H9 (cell line): ENCODE data around the gene MYLK. TPM values are rescaled to one million over a fixed set of nuclear protein-coding genes. Genes with fewer than 3 reads are reported as not detected.

Experiments used
- DNase-seq: peaks from one replicate; pipeline ENCODE4 v3.0.0-alpha.2; 2017
- H2AFZ ChIP-seq: one replicate; pipeline ENCODE4 v1.6.1; 2013; ENCODE audit warnings: mild to moderate bottlenecking, low read length, control low read depth, moderate library complexity
- H2AK5ac ChIP-seq: 2 replicates; pipeline ENCODE4 v1.6.1; 2013; ENCODE audit warnings: low read length, control low read depth, mixed read lengths; ENCODE audit not compliant: insufficient read length
- H2BK120ac ChIP-seq: one replicate; pipeline ENCODE4 v1.6.1; 2013; ENCODE audit warnings: low read depth, mild to moderate bottlenecking, low read length, control low read depth, inconsistent platforms; ENCODE audit not compliant: poor library complexity, severe bottlenecking
- H2BK12ac ChIP-seq: 2 replicates; pipeline ENCODE4 v1.6.1; 2013; ENCODE audit warnings: low read length, control low read depth, mixed read lengths, low read depth; ENCODE audit not compliant: insufficient read length
- H2BK15ac ChIP-seq: 2 replicates; pipeline ENCODE4 v1.6.1; 2013; ENCODE audit warnings: low read depth, low read length, control low read depth
- H2BK20ac ChIP-seq: one replicate; pipeline ENCODE4 v1.6.1; 2013; ENCODE audit warnings: low read depth, mild to moderate bottlenecking, low read length, control low read depth, inconsistent platforms; ENCODE audit not compliant: poor library complexity, severe bottlenecking
- H2BK5ac ChIP-seq: 2 replicates; pipeline ENCODE4 v1.6.1; 2013; ENCODE audit warnings: low read length, control low read depth, mixed read lengths; ENCODE audit not compliant: insufficient read length
- H3K14ac ChIP-seq: 2 replicates; pipeline ENCODE4 v1.6.1; 2013; ENCODE audit warnings: low read length, control low read depth; ENCODE audit not compliant: insufficient read depth
- H3K18ac ChIP-seq: 2 replicates; pipeline ENCODE4 v1.6.1; 2013; ENCODE audit warnings: low read depth, mild to moderate bottlenecking, mixed read lengths, low read length, control low read depth; ENCODE audit not compliant: insufficient read length
- H3K23ac ChIP-seq: 2 replicates; pipeline ENCODE4 v1.6.1; 2013; ENCODE audit warnings: low read length, control low read depth, mixed read lengths, low read depth; ENCODE audit not compliant: insufficient read length
- H3K23me2 ChIP-seq: 2 replicates; pipeline ENCODE4 v1.6.1; 2013; ENCODE audit warnings: low read depth, mild to moderate bottlenecking, mixed read lengths, low read length, control low read depth; ENCODE audit not compliant: insufficient read length, poor library complexity, severe bottlenecking
- H3K27ac ChIP-seq: 2 replicates; pipeline ENCODE4 v1.5.1; 2013; ENCODE audit warnings: low read length, control low read depth, mixed read lengths, low read depth; ENCODE audit not compliant: insufficient read length
- H3K27me3 ChIP-seq: 2 replicates; pipeline ENCODE4 v1.6.1; 2013; ENCODE audit warnings: low read length, control low read depth, inconsistent platforms; ENCODE audit not compliant: insufficient read depth
- H3K4ac ChIP-seq: 2 replicates; pipeline ENCODE4 v1.6.1; 2013; ENCODE audit warnings: low read depth, mild to moderate bottlenecking, control low read depth, inconsistent platforms, low read length, moderate library complexity
- H3K4me1 ChIP-seq: 2 replicates; pipeline ENCODE4 v1.6.1; 2013; ENCODE audit warnings: low read length, control low read depth, inconsistent platforms; ENCODE audit not compliant: insufficient read depth
- H3K4me2 ChIP-seq: 2 replicates; pipeline ENCODE4 v1.6.1; 2013; ENCODE audit warnings: low read length, control low read depth, mixed read lengths; ENCODE audit not compliant: insufficient read length, insufficient read depth
- H3K56ac ChIP-seq: 2 replicates; pipeline ENCODE4 v1.6.1; 2013; ENCODE audit warnings: low read depth, mild to moderate bottlenecking, mixed read lengths, low read length, control low read depth; ENCODE audit not compliant: insufficient read length
- H3K79me1 ChIP-seq: 2 replicates; pipeline ENCODE4 v1.6.1; 2013; ENCODE audit warnings: low read depth, mild to moderate bottlenecking, moderate library complexity, low read length, control low read depth, inconsistent platforms; ENCODE audit not compliant: insufficient read depth, poor library complexity, severe bottlenecking
- H3K79me2 ChIP-seq: 2 replicates; pipeline ENCODE4 v1.6.1; 2013; ENCODE audit warnings: low read length, control low read depth, inconsistent platforms; ENCODE audit not compliant: insufficient read depth
- H3K9ac ChIP-seq: 2 replicates; pipeline ENCODE4 v1.6.1; 2013; ENCODE audit warnings: low read length, control low read depth, mixed read lengths; ENCODE audit not compliant: insufficient read length; ENCODE audit errors: extremely low read depth
- H3K9me3 ChIP-seq: one replicate; pipeline ENCODE4 v1.6.1; 2013; ENCODE audit warnings: low read depth, low read length, inconsistent platforms; ENCODE audit not compliant: control insufficient read depth
- H3T11ph ChIP-seq: one replicate; pipeline ENCODE4 v1.6.1; 2013; ENCODE audit warnings: mild to moderate bottlenecking, low read length, control low read depth, inconsistent platforms
- H4K20me1 ChIP-seq: one replicate; pipeline ENCODE4 v1.6.1; 2013; ENCODE audit not compliant: control insufficient read depth, insufficient read length, insufficient read depth
- H4K5ac ChIP-seq: 2 replicates; pipeline ENCODE4 v1.6.1; 2013; ENCODE audit warnings: low read depth, mild to moderate bottlenecking, mixed read lengths, low read length, control low read depth; ENCODE audit not compliant: insufficient read length
- H4K8ac ChIP-seq: replicated peaks from 2 replicates; pipeline ENCODE4 v1.6.1; 2013; ENCODE audit warnings: low read length, control low read depth, mixed read lengths, low read depth; ENCODE audit not compliant: insufficient read length
- H4K91ac ChIP-seq: 2 replicates; pipeline ENCODE4 v1.6.1; 2013; ENCODE audit warnings: low read depth, mild to moderate bottlenecking, moderate library complexity, mixed read lengths, low read length, control low read depth; ENCODE audit not compliant: insufficient read length
- H3K27ac Mint-ChIP-seq, 3 experiments: 2 replicates in 2 of 3; 3 replicates in 1 of 3; pipeline ENCODE4 v1.8.0; 2020 to 2021; ENCODE audit warnings: mixed read lengths in 3 of 3, mild to moderate bottlenecking in 1 of 3, moderate library complexity in 1 of 3
- H3K27me3 Mint-ChIP-seq: 2 replicates; pipeline ENCODE4 v1.8.0; 2021; ENCODE audit warnings: low read depth, mild to moderate bottlenecking, moderate library complexity, mixed read lengths
- H3K36me3 Mint-ChIP-seq, 3 experiments: 2 replicates in 2 of 3; 3 replicates in 1 of 3; pipeline ENCODE4 v1.8.0; 2020 to 2021; ENCODE audit warnings: low read depth in 3 of 3, mixed read lengths in 3 of 3; ENCODE audit not compliant: insufficient read depth in 1 of 3
- H3K4me1 Mint-ChIP-seq, 2 experiments: 2 replicates each; pipeline ENCODE4 v1.8.0; 2020; ENCODE audit warnings: mixed read lengths in 2 of 2
- H3K4me3 Mint-ChIP-seq, 2 experiments: 2 replicates in 1 of 2; 3 replicates in 1 of 2; pipeline ENCODE4 v1.8.0; 2020 to 2021; ENCODE audit warnings: mild to moderate bottlenecking in 2 of 2, mixed read lengths in 2 of 2, moderate library complexity in 1 of 2
- H3K9me3 Mint-ChIP-seq, 2 experiments: 2 replicates in 1 of 2; 3 replicates in 1 of 2; pipeline ENCODE4 v1.8.0; 2020; ENCODE audit warnings: mild to moderate bottlenecking in 2 of 2, mixed read lengths in 2 of 2, moderate library complexity in 1 of 2
- WGBS: extraction: QIAGEN DNeasy Blood & Tissue Kit; methylation state at CpG from one replicate; pipeline ENCODE4 v1.1.7; 2013; ENCODE audit warnings: missing lambda C conversion rate, low lambda C conversion rate, mixed read lengths; ENCODE audit not compliant: insufficient read length; ENCODE audit errors: extremely low coverage; 5-methylcytosine and 5-hydroxymethylcytosine counted together
- total RNA-seq: library from RNA; stranded (reverse); gene quantifications from 2 replicates; pipeline ENCODE4 v1.2.1, GENCODE V29; 2021
- TF ChIP-seq, protein P1 (sequence below): fragments of 200-600 bp; sonication (generic); conservative IDR thresholded peaks from 3 replicates; pipeline ENCODE4 v1.8.0; 2021; ENCODE audit warnings: antibody characterized with exemption, mild to moderate bottlenecking

Gene MYLK
- total RNA-seq, 1 experiment from 2014 or later, result 10.1 TPM

DNA sequence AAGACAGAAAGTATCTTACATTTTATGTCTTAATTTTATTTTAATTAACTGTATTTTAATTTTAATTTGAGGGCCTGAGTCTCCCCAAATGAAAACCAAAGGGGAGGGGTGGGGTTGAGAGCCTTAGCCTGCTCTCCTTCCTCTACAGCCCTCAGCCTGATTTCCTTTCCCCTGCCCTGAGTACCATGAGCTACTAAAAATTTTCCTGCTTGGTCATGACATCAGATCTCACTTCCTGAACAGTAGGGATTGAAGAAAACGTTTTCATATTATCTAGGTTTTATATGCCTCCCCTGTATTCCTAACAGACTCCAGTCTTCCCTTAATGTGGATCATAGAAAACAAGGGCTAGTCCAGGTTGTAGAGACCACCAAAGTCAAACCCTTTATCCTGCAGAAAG is 133.9 kb downstream of the MYLK start:
- H3K4me1 Mint-ChIP-seq, result peaks cover 4 to 10% of the 10 kb centered on the region in 2 experiments; a peak in 2 of 4 replicates
- TF ChIP-seq, protein P1, sequence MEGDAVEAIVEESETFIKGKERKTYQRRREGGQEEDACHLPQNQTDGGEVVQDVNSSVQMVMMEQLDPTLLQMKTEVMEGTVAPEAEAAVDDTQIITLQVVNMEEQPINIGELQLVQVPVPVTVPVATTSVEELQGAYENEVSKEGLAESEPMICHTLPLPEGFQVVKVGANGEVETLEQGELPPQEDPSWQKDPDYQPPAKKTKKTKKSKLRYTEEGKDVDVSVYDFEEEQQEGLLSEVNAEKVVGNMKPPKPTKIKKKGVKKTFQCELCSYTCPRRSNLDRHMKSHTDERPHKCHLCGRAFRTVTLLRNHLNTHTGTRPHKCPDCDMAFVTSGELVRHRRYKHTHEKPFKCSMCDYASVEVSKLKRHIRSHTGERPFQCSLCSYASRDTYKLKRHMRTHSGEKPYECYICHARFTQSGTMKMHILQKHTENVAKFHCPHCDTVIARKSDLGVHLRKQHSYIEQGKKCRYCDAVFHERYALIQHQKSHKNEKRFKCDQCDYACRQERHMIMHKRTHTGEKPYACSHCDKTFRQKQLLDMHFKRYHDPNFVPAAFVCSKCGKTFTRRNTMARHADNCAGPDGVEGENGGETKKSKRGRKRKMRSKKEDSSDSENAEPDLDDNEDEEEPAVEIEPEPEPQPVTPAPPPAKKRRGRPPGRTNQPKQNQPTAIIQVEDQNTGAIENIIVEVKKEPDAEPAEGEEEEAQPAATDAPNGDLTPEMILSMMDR, result no peak
- Histone ChIP-seq H3K79me1 (no peaks in the 10 kb centered on the region), H3K9ac (no peak overlapping the region), H3K27ac (no peak overlapping the region), H3K4me1 (peaks cover 3% of the 10 kb centered on the region; the same call in 1 of the 2 replicates), H3K23me2 (no peaks in the 10 kb centered on the region), H2BK12ac (no peak overlapping the region), H4K8ac (no peak overlapping the region), H3K9me3 (no peaks in the 10 kb centered on the region), H2AFZ (no peak overlapping the region), H3K18ac (no peak overlapping the region), H2BK20ac (no peak overlapping the region), H3K79me2 (no peaks in the 10 kb centered on the region), H2BK15ac (no peak overlapping the region), H2AK5ac (no peak overlapping the region), H3K27me3 (no peaks in the 10 kb centered on the region), H4K91ac (no peak overlapping the region), H3K56ac (no peak overlapping the region), H4K5ac (no peak overlapping the region), H2BK120ac (no peak overlapping the region), H3T11ph (no peak overlapping the region), H4K20me1 (no peaks in the 10 kb centered on the region), H3K23ac (no peak overlapping the region), H2BK5ac (no peak overlapping the region), H3K4me2 (no peak overlapping the region), H3K4ac (no peak overlapping the region), H3K14ac (no peak overlapping the region)
- no peaks in the 10 kb centered on the region for H3K27me3 Mint-ChIP-seq
- H3K9me3 Mint-ChIP-seq, result no peaks in the 10 kb centered on the region
- no CpG with 5 or more reads among the region's 1 CpG for WGBS
- no peak for DNase-seq
- peaks cover 4 to 8% (median 5%) of the 10 kb centered on the region in 3 experiments; a peak in 5 of 7 replicates for H3K36me3 Mint-ChIP-seq
- H3K4me3 Mint-ChIP-seq, result no peak overlapping the region
- no peak overlapping the region for H3K27ac Mint-ChIP-seq
